Raji (cell line): ENCODE measurements around the gene CLASP1.

Experiments used
- POLR2A ChIP-seq: IDR thresholded peaks from 2 replicates; pipeline ENCODE4 v1.6.1; 2011; ENCODE audit warnings: low read depth, low read length, control low read depth; ENCODE audit not compliant: insufficient read depth

Gene CLASP1

DNA sequence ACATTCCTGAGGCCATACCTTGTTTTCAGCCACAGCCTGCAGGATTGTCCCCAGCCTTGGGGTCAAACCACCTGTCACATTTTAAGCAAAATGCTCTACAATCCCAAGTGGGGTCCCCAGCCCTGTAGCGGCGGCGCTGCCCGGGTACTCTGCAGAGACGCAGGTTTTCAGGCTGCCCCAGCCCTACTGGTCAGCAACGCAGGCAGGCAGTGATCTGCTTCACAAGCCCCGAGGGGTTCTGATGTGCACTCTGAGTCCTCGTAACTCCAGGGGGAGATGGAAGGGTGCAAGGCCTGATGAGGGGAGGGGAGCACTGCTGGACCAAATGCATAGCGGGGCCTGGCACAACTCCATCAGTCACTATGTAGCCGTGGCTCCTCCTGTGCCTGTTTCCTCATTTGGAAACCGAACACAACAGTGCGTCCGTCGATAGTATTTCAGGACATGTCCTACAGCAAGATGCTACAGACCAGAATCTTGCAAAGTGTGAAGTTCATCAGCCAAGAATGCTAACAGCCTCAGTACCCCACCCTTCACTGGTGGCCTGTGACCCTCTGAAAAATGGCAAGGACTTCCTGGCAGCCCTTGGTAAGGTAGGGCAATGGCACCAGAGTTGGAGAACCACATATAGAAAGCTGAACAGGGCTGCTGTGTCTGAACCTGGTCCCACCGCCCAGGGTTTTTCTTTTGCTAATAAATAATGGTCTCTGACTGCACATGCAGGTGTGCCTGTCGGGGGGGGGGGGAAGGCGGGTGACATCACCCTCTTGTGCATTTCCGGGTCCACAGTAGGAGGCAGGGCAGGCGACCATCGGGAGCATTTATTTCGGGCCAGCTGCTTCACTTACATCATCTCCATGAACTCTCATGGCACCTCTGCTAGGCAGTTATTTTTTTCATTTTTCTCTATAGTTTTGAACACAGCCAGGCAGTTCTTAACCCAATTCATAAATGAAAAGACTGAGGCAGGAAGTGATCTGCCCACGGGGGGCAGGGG, 313.7 kb downstream of the CLASP1 start:
- no peak for TF ChIP-seq POLR2A

DNA sequence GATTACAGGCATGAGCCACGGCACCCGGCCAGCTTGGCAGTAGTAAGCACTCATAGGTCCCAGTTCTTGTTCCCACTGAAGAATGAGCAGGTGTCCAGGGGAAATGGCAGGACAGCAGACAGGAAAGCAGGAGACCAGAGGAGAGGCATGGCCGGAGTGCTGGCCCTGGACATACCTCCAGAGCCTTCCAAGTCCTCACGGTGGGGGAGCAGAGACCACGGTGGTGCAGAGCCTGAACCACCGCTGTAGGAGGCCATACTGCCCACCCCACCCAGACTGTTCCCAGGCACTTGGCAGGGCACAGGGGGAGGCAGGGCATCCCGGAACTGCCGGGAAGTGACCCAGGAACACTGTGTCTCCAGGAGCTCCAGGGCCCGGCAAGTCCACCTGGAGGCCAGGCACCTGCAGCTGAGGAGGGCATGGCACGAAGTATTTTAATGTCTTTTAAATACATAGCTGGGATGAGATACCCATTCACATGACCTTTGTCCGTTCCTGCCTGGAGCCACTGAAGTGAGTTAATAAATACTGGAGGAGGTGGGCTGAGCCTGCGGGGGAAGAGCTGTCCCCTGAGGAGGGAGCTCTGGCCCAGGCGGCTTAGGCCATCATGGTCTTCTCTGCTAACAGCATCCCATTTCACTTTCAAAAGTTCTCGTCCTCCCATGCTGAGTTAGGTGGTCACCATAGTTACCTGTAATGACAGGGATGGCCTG, 314.5 kb downstream of the CLASP1 start:
- TF ChIP-seq POLR2A: no peak

DNA sequence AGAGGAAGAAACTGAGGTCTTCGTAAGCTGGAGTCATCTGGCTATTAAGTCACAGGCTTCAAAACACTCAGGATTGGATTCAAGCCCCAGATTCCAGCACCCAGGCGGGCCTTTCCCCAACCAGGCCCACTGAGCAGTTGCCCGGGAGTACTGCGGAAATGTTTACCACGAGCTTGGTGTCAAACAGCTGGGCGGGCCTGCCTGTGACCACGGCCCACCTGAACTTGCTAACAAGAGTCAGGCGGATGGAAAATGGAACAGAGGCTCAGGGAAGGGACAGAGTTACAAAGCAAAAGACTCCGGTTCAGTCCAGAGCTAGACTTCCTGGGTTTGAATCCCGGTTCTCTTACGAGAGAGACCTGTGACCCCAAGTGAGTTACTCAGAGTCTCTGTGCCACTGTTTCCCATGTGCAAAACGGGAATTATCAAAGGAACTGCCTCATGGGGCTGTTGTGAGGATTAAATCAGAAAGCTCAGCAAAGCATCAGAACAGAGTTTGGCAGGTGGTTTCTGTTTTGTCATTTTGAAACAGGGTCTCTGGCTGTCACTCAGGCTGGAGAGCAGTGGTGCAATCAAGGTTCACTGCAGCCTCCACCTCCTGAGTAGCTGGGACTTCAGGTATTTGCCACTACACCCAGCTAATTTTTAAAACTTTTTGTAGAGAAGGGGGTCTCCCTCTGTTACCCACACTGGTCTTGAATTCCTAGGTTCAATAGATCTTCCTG, 315.3 kb downstream of the CLASP1 start:
- TF ChIP-seq POLR2A: no peak

DNA sequence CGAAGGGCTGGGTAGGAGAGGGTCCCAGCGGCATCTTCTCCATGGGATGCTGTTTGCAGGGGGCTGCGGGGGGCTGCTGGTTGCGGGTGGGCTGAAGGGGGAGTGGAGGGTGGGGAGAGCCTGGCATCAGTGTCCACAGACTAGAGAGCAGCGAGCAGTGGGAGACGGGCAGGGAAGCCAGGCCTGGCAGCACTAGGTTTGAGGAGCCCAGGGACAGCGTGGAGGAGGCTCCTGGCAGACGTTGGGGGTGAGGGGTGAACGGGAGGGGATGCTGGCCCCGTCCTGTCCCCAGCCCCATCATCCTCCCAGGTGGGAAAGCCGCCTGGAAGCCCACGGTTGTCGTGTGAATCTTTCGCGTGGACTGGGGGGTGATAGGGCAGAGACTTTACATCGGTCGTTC, 316.0 kb downstream of the CLASP1 start:
- no peak for TF ChIP-seq POLR2A

DNA sequence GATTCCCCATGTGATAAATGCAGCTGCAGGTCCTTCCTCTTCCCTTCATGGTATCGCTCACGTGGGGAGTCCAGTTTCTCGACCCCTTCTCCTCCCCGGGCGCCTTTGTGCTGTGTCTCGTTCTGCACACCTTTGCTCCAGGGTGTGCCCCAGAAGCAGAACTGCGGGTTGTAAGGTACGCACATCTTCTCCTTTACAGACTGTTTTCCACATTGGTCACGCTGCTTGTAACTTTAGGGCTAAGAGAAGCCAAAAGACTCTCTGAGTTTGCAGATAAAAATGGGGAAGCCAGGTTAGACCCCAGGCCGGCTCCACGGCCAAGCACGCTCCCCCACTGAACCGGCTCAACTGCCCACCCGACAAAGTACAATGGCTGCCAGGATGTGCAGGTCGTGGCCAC, 318.3 kb downstream of the CLASP1 start:
- no peak for TF ChIP-seq POLR2A

DNA sequence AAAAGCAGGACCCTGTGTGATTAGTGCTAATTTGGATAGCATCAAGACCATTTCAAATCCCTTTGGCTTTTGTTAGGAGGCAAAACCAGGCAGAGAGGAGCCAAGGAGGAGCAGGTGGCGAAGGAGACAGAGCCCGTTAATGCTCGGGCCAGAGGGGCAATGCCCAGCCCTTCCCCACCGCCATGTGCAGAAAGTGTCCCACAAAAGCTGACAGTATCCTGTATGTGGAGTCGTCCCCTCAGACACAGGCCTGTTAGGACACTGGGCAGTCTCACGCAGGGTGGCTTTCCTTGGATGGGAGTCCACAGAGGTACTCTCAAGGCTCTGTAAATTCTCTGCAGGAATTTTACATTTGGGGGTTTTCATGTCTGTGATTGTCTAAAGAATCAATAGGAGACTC, 319.5 kb downstream of the CLASP1 start:
- no peak for TF ChIP-seq POLR2A

DNA sequence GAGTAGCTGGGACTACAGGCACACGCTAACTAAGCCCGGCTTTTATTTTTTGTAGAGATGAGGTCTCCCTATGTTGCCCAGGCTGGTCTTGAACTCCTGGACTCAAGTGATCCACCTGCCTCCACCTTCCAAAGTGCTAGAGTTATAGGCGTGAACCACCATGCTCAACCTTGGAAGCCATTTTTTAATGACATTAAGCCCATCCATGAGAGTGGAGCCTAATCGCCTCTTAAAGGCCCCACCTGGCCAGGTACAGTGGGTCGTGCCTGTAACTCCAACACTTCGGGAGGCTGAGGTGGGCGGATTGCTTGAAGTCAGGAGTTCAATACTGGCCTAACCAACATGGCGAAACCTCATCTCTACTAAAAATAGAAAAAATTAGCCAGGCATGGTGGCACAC, 322.6 kb downstream of the CLASP1 start:
- TF ChIP-seq POLR2A: no peak

DNA sequence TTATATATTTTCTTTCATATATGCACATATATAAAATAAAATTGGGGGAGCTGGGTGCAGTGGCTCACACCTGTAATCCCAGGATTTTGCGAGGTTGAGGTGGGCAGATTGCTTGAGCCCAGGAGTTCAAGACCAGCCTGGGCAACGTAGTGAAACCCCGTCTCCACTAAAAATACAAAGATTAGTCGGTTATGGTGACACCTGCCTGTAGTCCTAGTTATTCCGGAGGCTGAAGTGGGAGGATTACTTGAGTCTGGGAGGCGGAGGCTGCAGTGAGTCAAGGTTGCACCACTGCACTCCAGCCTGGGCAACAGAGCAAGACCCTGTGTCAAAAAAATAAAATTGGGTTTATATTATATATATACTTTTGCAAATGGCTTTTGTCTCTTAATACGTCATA, 324.7 kb downstream of the CLASP1 start:
- no peak for TF ChIP-seq POLR2A

DNA sequence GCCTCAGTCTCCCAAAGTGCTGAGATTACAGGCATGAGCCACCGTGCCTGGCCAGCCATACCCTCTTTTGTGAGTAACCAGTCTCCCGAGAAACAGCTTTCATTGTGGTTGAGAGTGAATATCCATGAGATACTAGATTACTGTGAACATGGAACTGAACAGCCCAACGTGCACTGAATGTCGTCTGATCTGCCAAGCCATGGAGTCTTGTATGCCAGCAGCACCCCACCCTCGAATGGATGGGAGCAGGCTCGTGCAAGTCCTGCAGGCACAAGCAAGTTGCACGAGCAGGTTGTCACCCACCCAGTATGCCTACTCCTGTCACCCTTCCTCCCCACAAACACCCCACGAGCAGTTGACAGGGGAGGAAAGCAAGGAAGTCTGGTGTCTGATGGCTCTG, 327.8 kb downstream of the CLASP1 start:
- no peak for TF ChIP-seq POLR2A

DNA sequence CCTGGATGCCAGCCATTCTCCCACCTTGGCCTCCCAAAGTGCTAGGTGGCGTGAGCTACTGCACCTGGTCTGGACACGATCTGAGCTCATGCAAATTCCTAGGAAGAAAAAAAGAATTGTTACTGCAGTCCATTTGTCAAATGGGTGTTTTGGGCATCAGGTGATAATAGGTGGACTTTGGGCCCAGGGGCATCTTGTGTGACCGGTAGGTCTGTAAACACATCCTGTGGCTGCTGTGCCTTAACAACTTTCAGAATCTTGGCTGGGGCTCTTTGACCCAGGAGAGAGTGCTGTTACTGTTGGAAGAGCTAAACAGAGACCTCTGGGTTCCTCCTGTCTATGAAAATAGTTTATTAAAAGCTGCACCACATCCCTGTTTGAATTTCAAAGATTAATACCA, 329.3 kb downstream of the CLASP1 start:
- TF ChIP-seq POLR2A: no peak

DNA sequence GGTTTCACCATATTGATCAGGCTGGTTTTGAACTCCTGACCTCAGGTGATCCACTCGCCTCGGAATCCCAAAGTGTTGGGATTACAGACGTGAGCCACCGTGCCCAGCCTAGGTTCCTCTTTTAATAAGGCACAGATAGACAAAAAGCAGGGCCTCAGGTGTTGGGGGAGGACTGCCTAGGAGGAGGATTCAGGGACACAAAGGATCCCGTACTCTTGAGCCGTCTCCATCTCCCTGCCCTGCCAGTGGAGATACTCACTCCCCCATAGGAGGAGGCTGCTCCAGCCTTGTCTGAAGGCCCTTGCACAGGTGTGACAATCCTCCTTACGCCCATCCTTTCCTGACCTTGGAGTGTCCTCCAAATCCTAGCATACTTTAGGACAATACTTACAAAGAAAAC, 332.3 kb downstream of the CLASP1 start:
- TF ChIP-seq POLR2A: no peak

DNA sequence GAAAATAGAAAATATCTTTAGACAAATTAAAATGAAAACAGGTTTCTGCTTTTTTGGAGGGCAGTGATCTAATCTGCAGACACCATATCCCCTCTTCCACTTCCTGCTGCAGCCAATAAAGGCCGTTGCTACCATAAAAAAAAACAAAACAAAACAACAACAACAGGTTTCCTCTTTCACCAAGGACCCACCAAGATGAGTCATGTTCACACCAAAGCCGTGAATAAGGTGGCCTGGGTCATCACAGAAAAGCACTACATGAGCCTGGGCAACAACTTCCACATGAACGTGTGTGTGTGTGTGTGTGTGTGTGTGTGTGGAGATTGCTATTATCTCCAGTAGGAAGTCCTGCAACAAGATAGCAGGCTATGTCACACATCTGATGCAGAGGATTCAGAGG, 339.5 kb downstream of the CLASP1 start:
- no peak for TF ChIP-seq POLR2A

DNA sequence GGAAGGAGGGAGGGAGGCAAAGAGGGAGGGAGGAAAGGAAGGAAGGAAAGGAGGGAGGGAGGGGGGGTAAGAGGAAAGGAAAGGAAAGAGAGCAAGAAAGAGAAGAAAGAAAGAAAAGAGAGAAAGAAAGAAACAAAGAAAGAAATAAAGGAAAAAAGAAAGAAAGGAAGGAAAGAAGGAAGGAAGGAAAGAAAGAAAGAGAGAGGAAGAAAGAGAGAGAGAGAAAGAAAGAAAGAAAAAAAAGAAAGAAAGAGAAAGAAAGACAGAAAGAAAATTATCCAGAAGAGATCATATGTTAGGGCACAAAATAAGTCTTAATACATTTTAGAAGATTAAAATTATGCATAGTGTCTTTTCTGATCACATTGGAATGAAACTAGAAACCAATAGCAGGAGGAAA, 339.9 kb downstream of the CLASP1 start:
- TF ChIP-seq POLR2A: no peak

DNA sequence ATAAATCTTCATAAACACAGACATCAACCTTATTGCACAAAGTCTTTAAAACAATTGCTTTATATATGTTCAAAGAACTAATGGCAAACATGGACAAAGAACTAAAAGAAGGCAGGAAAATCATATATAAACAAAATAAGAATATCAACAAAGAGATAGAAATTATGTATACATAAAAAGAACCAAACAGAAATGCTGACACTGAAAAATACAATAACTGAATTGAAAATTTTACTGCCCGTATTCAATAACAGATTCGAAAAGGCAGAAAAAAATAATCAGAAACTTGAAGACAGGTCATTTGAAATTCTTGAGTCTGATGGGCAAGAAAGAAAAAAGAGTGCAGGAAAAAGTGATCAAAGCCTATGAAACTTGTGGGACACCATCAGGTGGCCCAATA, 342.2 kb downstream of the CLASP1 start:
- no peak for TF ChIP-seq POLR2A

DNA sequence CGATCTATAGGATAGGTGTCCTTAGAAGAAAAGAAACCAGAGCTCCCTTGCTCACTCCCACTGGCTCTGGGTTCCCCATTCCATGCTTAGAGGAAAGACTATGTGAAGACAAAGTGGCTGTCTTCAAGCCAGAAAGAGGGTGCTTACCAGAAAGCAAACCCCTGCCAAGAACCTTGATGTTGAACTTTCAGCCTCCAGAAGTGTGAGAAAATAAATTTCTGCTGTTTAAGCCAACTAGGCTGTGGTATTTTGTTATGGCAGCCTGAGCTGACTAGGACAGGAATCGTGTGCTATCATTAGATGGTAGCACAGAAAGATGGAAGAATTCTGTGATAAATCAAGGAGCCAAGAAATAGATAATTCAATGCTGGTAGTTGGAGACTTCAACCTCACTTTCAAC, 344.3 kb downstream of the CLASP1 start:
- no peak for TF ChIP-seq POLR2A

DNA sequence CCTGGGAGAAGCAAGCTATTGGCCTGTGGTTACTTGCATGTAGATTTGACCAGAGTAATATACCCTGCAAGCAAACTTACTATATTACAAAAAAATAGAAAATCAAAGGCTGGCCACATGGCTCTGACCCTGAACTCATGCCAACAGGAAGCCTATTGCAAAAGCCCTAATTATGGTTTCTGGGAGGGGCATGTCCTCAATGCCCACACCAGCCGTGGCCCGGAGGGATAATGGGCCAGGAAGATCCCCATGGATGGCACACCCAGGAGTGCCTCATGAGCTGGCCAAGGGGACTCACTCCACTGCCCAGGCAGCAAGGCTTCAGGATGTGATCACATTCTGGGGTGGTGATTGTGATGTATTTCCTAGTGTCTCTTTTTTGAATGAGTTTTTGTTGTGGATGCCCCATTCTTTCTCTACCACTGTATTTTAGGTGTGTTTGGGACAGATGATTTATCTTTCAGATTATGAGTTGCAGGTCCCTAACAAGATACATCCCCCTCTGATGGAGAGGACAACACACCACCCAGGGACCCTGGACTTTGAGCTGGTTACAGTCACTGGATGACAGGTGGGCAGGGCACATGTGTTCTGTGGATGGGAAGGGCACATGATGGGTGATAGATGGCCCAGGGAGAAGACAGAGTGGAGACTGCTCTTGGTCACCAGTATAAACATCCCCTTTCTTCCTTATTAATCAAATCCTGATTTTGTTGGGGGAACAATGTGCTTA, 345.6 kb downstream of the CLASP1 start:
- no peak for TF ChIP-seq POLR2A

DNA sequence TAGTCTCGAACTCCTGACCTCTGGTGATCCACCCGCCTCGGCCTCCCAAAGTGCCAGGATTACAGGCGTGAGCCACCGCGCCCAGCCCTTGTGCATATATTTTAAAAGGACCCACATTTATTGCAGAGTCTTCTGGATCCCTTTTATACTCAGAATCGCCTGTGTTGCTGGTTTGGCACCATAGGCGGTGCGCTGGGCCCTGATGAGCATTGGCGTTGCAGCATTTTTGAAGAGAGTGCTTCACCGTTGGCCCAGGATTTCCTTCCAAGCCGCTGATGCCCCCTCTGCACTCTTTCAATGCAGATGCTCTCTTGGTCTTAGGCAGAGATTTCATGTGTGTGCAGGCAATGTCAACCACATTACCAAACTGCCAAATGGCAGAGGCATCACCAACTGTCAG, 350.8 kb downstream of the CLASP1 start:
- TF ChIP-seq POLR2A: no peak
